ENCODE results near the gene DPY30.

DNA sequence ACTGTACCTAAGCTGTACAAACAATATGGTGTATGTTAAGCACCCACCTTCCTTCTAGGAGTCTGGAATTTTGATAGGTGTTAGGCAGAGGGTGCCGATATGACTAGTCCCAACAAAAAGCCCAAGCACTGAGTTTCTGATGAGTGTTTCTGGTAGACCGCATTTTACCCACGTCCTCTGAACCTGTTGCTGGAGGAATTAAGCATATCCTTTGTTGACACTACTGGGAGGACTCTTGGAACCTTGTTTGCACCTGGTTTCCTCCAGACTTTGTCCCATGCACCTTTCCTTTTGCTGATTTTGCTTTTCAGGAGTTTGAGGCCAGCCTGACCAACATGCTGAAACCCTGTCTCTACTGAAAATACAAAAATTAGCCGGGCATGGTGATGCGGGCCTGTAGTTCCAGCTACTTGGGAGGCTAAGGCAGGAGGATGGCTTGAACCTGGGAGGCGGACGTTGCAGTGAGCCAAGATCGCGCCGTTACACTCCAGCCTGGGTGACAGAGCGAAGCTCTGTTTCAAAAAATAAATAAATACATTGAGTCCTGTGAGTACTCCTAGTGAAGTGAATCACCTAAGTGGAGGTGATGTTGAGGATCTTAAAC, 12.3 kb upstream of the DPY30 start:
- TF ChIP-seq CTCF (conservative IDR thresholded peaks at IDR 0.05; ENCODE audit: low read length) (no peak), EZH2phosphoT487 (IDR thresholded peaks at IDR 0.05; ENCODE audit: borderline replicate concordance, low read depth, low read length) (no peak)

Measured in OCI-LY7 (cell line).